WTC11 (cell line): ENCODE measurements around the gene KCTD3.

Experiments used
- AFF4 ChIP-seq: sonication (generic); formaldehyde crosslinking; IDR thresholded peaks from 2 replicates; pipeline ENCODE4 v1.8.1; 2023; ENCODE audit warnings: mild to moderate bottlenecking, missing genetic modification reagents, borderline replicate concordance
- ATF2 ChIP-seq: sonication (generic); formaldehyde crosslinking; IDR thresholded peaks from 2 replicates; pipeline ENCODE4 v1.8.1; 2022; ENCODE audit warnings: low read depth, missing genetic modification reagents, borderline replicate concordance
- ATF3 ChIP-seq: sonication (generic); formaldehyde crosslinking; conservative IDR thresholded peaks from 2 replicates; pipeline ENCODE4 v1.8.1; 2022; ENCODE audit warnings: mild to moderate bottlenecking, missing genetic modification reagents
- MLX ChIP-seq: sonication (generic); formaldehyde crosslinking; IDR thresholded peaks from 2 replicates; pipeline ENCODE4 v1.8.1; 2023; ENCODE audit warnings: mild to moderate bottlenecking, missing genetic modification reagents, moderate library complexity
- SP1 ChIP-seq: sonication (generic); formaldehyde crosslinking; conservative IDR thresholded peaks from 2 replicates; pipeline ENCODE4 v1.8.1; 2022; ENCODE audit warnings: missing genetic modification reagents
- TEAD4 ChIP-seq: sonication (generic); formaldehyde crosslinking; IDR thresholded peaks from 2 replicates; pipeline ENCODE4 v1.8.0; 2022; ENCODE audit warnings: mild to moderate bottlenecking, missing genetic modification reagents
- ZNF138 ChIP-seq: sonication (generic); formaldehyde crosslinking; conservative IDR thresholded peaks from 2 replicates; pipeline ENCODE4 v1.8.1; 2022; ENCODE audit warnings: mild to moderate bottlenecking, moderate library complexity, missing genetic modification reagents
- TF ChIP-seq, protein P1 (sequence below): fragments of 200-600 bp; IDR thresholded peaks from 2 replicates; pipeline ENCODE4 v1.8.0; 2022; ENCODE audit warnings: antibody characterized with exemption
- TF ChIP-seq, protein P2 (sequence below): sonication (generic); formaldehyde crosslinking; IDR thresholded peaks from 2 replicates; pipeline ENCODE4 v1.8.1; 2022; ENCODE audit warnings: mild to moderate bottlenecking, missing genetic modification reagents, moderate library complexity, borderline replicate concordance

- TF ChIP-seq AFF4 (CRISPR knock-in tag) = no peak
- TF ChIP-seq, protein P1, sequence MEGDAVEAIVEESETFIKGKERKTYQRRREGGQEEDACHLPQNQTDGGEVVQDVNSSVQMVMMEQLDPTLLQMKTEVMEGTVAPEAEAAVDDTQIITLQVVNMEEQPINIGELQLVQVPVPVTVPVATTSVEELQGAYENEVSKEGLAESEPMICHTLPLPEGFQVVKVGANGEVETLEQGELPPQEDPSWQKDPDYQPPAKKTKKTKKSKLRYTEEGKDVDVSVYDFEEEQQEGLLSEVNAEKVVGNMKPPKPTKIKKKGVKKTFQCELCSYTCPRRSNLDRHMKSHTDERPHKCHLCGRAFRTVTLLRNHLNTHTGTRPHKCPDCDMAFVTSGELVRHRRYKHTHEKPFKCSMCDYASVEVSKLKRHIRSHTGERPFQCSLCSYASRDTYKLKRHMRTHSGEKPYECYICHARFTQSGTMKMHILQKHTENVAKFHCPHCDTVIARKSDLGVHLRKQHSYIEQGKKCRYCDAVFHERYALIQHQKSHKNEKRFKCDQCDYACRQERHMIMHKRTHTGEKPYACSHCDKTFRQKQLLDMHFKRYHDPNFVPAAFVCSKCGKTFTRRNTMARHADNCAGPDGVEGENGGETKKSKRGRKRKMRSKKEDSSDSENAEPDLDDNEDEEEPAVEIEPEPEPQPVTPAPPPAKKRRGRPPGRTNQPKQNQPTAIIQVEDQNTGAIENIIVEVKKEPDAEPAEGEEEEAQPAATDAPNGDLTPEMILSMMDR = no peak
- no peak for TF ChIP-seq SP1
- no peak for TF ChIP-seq TEAD4
- TF ChIP-seq ZNF138 (CRISPR knock-in tag) = no peak
- TF ChIP-seq MLX (CRISPR knock-in tag) = no peak
- TF ChIP-seq, protein P2, sequence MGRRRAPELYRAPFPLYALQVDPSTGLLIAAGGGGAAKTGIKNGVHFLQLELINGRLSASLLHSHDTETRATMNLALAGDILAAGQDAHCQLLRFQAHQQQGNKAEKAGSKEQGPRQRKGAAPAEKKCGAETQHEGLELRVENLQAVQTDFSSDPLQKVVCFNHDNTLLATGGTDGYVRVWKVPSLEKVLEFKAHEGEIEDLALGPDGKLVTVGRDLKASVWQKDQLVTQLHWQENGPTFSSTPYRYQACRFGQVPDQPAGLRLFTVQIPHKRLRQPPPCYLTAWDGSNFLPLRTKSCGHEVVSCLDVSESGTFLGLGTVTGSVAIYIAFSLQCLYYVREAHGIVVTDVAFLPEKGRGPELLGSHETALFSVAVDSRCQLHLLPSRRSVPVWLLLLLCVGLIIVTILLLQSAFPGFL (CRISPR knock-in tag) = no peak
- TF ChIP-seq ATF3 (CRISPR knock-in tag) = no peak
- TF ChIP-seq ATF2 = no peak
Observed at GRCh38 chr1:215647738-215648137, 80.6 kb downstream of the KCTD3 start.
